DMS114 treated with DMSO at 0.1 percent for 48 hours (cell line): ENCODE data around the gene PFKP.

Experiments used
- DNase-seq: peaks from one replicate; lab custom pipeline; 2025; ENCODE audit not compliant: unreplicated experiment; lab: John Stamatoyannopoulos, UW

The PFKP gene

DNA sequence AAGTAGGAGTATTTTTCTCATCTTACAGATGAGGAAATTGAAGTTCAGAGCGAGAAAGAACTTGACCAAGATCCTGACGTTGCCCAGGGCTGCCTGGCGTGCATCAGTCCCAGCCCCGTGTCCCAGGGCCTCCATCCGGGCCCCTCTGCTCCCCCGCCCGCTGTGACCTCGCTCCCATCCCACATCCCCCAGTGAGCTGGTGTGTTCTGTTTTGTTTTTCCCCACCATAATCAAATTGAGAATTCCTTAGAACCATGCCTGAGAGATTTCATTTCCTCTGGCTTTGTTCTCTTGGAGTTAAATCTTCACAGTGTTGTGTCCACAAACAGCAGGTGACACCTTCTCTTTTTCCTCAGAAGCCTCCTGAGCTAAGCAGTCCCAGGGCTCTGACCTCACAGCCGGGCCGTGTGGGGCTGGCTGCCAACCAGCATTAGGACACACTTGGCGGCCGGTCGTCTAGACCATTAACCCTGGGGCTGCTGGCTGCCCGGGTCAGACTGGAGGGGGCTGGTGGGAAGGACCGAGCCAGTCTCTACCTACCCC is 44.3 kb downstream of the PFKP start:
- no peak for DNase-seq

- no peak for DNase-seq
These were observed 46.0 kb downstream of the PFKP start for GRCh38 chr10:3113343-3113720.

DNA sequence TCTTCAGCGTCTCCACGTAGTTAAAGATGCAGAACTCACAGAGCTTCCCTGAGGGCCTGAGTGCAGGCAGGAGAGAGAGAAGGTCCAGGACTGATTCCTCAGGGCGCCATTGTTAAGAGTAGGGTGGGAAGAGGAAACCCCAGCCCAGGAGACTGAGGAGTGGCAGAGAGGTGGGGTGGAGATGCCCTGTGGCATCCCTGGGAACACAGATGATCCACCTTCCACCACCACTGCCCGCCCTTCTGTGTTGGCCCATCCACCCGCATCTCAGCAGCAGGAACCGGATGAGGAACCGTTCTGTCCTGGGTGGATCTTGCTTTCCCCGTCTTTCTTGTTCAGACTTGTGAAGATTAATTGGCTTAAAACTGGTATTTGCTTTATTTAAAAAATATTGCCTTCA is 48.3 kb downstream of the PFKP start:
- DNase-seq = no peak

- DNase-seq = no peak
These were observed 49.3 kb downstream of the PFKP start for GRCh38 chr10:3116508-3117100.

DNA sequence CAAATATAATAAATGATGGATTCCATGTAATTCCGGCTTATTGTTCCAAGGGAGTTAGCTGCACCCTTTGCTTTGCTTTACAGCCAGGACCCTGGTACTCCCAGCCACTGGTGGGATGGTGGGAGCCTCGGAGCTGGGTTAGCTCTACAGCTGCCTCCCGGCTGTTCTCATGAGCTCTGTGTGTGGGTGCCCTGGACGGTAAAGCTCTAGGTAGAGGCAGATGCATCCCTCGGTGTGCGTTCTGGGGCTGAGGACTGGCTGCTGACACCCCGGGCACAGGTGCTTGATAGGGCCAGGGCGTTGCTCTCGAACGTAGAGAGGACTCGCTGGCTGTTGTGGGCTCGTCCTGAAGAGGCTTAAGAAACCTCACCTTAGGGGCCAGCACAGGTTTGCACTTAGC is 50.1 kb downstream of the PFKP start:
- no peak for DNase-seq

GRCh38 chr10:3118641-3119091 is 51.3 kb downstream of the PFKP start:
- no peak for DNase-seq

- DNase-seq = peak; percentile 13
These were observed 52.6 kb downstream of the PFKP start for GRCh38 chr10:3119796-3120459.

- DNase-seq = no peak
These were observed 54.7 kb downstream of the PFKP start for GRCh38 chr10:3122034-3122433.

DNA sequence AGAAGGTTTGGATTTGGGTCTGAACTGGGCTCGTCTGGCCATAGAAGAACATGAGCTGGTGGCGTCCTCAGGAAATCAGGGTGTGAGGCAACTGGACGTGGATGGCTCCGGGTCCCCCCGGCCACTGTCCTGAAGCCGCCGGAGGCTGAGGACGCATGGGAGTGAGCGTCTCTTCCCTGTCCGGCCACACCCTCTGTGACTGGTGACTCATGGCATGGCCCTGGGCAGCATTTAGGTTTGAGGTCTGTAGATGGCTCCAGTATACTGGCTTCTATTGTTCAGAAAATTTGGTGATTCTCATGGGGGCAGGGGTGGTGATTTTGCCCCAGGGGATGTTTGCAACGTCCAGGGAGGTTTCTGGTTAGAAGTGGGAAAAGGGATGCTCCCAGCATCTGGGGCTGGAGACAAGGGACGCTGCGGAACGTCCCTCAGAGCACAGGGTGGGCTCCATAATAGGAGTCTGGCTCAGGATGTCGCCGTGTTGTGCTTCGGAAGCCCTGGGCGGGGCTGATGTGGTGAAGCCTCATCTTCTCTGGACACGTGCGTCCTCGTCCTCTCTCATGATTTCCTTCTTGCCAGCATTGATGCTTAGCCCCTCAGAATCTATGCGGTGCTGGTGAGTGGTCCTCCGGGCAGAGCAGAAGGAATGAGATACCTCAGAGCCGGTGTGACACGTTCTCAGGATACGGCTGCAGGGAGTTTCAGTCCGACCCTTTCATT is 55.3 kb downstream of the PFKP start:
- DNase-seq = no peak

DNA sequence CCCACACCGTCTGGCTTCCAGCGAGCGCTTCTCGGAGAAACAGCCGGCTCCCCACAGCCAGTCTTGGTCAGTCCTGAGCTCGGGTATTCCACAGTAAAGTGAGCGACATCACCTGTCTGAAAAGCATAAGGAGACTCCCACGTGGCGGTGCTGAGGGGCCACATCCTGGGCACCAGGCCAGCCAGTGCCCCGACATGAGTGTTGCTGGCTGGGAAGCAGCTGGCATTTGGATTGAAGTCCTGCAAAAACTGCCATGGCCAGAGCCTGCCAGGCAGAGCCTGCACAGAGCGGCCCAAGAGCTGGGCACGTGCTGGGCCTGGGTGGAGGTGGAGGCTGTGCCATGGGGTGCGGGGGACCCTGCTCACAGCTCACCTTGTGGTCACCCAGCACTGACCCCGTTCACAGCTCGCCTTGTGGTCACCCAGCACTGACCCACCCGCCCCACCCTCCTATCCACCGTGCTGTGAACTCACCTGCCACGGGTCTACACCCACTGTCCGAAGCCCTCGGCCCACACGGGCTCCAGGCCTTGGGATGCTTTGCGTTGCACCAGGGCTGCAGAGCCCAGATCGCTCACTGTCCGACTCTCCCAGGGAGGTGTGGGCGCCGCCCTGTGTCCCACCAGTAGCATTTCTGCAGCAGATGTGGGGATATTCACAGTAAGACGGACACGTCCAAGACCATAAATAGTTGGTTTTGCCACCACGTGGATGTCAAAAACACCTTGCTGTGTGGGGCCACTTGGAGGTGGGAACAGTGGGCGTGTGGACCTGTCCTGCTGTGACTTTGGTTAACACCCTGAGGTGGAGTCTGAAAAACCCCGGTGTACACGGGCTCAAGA is 56.4 kb downstream of the PFKP start:
- no peak for DNase-seq

- no peak for DNase-seq
These were observed 57.2 kb downstream of the PFKP start for GRCh38 chr10:3124412-3125175.

GRCh38 chr10:3125527-3126170 is 58.3 kb downstream of the PFKP start:
- no peak for DNase-seq

DNA sequence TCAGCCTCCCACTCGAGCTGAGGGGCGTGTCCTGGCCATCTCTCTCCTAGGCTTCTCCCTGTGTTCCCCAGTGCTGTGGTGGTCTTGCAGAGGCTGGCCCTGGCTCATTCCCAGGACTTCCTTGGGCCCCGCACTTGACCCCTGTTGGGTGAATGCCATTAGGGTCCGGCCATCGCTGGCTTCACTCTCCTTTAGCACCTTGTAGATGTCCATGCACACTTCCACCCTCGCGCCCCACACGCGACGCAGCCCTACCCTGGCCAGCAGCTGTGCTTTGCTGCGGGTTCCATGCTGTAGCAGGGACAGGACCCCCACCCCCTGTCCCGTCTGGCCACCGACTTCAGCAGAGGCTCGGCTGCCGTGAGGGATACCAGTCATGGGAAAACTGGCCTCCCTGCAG is 58.9 kb downstream of the PFKP start:
- no peak for DNase-seq

- no peak for DNase-seq
These were observed 59.5 kb downstream of the PFKP start for GRCh38 chr10:3126741-3127346.

- DNase-seq = no peak
These were observed 60.6 kb downstream of the PFKP start for GRCh38 chr10:3127921-3128320.

GRCh38 chr10:3128379-3129130 is 61.2 kb downstream of the PFKP start:
- DNase-seq = no peak

- DNase-seq = no peak
These were observed 62.4 kb downstream of the PFKP start for GRCh38 chr10:3129581-3130340.

GRCh38 chr10:3131098-3131497 is 63.8 kb downstream of the PFKP start:
- DNase-seq = no peak
